Endothelial cell of umbilical vein (primary cell): ENCODE measurements around the gene SP140.

Experiments used
- JUN ChIP-seq: IDR thresholded peaks from 2 replicates; pipeline ENCODE4 v1.6.1; 2011; ENCODE audit warnings: borderline replicate concordance, low read depth; ENCODE audit not compliant: insufficient read length, insufficient read depth
- POLR2A ChIP-seq: IDR thresholded peaks from 2 replicates; pipeline ENCODE4 v1.6.1; 2012; ENCODE audit warnings: low read depth, mild to moderate bottlenecking, control low read depth, low read length

DNA sequence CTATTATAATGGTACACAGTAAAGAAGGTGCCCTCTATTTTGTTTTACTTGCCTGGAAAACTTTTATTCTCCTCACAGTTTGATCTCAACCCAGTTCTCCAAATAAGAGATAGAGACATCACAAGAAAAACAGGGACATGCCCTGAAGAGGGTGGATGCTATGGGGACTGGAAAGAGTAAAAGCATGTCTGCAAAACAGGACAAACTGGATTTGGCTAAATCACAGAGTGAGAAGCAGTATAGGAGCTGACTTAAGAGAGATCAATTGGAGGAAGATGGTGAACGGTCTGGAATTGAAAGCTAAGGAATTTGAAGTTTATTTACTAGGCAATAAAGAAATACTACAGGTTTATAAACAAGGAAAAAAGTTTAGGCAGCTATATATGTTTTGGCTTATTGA lies 134.5 kb downstream of the SP140 start:
- TF ChIP-seq JUN (no peak), POLR2A (no peak)
